NCI-H774 (cell line): ENCODE data around the gene CNOT8.
"Not testable (repeated sequence)": the region's sequence is repeated elsewhere in the genome, so short reads cannot be mapped to it uniquely, and the experiment has no call there.

Source experiments
- DNase-seq: peaks from one replicate; lab custom pipeline; 2025; lab: John Stamatoyannopoulos, UW

The CNOT8 gene

DNA sequence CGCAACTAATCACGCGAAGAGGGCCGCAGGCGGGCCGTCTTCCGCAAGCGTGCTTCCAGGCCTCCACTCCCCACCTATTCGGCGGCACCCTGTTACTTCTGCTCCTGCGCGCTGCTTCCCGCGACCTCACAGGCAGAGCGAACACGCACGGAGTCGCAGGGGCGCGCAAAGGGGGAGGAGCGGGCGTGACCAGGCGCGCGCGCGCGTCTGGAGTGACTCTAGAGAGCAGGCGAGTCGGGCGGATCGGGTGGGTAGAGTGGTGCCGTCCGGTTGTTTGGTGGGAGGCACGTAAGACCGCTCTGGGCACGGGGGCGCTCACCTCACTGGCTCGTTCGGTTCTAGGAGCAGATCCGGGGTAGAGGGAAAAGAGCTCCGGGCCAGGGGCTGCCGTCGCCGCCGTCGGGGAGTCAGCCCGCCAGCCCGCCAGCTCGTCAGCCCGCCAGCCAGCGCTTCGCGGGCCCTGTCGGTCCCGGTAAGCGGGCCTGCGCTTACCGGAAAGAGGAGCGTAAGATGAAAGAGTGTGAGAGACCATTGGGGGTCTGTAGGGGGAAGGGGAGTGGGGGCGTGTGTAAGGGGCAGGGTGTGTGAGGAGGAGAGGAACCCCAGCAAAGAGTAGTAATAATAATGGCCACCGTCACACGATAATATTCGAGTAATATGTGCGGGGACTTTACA is at the start of gene CNOT8:
Gene CNOT8 (plus strand): TSS at position 331 of the 675 bp plus-strand sequence. CDS start 4,652 bp downstream, outside the sequence.
- DNase-seq, result peak; percentile 95

DNA sequence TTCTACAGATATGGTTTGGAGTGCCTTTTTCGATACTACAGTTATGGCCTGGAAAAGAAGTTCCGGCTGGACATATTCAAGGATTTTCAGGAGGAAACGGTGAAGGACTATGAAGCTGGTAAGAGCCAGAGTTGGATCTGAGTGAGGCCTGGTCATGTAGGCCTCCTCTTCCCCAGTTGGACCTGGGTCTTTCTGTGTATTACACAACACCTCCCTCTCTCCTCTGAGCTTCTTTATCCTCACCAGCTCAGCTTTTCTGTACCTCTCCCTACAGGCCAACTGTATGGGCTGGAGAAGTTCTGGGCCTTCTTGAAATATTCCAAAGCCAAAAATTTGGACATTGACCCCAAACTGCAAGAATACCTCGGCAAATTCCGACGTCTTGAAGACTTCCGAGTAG is 47.2 kb upstream of the CNOT8 start:
- no peak for DNase-seq

DNA sequence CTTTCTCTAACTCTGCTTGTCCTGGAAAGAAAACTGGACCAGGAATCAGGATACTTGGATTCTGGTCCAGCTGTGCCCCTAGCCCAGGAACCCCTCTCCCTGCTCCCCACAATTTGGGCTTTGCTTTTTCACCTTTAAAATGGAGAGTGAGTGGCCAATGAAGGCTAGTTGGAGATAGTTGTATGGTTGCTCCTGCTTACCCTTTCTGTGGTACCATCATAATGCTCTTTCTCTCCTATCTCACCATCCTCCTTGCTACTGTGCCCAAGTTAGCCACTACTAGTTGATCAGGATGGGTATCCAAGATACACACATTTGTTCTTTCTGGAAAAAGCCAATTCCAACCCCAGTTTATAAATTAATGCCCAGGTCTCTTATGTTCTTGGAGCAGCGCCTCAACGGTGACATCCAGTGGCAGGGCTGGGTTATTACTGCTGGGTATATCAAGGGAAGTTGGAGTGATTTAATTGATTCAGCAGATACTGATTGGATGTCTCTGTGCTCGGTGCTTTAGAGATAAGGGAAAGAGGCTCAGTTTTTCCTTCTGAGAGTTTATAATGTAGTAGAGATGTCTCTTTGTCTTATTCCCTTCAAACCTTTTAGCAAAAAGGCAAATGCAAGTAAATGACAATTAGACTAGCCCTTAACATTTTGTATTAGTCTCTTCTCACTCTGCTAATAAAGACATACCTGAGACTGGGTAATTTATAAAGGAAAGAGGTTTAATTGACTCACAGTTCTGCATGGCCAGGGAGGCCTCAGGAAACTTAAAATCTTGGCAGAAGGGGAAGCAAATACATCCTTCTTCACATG is 46.6 kb upstream of the CNOT8 start:
- DNase-seq, result peak; percentile 23

DNA sequence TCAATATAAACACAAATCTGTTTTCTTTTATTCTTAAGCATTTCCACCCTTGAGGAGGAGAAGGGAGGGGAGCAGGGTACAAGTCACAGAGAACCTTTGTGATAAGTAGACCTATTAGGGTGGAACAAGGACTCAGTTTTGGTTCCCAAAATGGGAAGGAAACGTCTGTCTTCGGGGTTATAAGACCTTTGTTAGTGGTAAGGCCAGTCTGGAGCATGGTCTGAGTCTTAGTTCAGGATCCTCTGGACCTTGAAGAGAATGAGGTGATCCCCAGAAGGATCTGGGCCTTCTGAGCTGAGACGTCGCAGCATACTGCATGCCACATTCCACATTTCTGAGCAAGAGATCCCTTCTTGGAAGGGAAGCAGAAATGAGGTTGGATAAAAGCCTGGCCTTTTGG is 45.3 kb upstream of the CNOT8 start:
- DNase-seq, result no peak

DNA sequence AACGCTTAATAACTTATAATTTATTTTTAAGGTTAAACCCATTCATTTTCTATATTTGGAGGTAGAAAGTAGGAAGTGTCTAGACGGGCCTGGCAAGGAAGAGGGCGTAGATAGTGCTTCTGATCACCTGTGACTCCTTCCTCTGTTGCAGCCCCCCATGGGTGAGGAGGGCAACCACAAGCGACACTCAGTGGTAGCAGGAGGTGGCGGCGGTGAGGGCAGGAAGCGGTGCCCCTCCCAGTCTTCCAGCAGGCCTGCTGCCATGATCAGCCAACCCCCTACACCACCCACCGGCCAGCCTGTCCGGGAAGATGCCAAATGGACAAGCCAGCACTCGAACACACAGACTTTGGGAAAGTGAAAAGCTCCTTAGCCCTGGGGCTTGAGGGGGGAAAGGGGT is 44.7 kb upstream of the CNOT8 start:
- DNase-seq, result no peak

DNA sequence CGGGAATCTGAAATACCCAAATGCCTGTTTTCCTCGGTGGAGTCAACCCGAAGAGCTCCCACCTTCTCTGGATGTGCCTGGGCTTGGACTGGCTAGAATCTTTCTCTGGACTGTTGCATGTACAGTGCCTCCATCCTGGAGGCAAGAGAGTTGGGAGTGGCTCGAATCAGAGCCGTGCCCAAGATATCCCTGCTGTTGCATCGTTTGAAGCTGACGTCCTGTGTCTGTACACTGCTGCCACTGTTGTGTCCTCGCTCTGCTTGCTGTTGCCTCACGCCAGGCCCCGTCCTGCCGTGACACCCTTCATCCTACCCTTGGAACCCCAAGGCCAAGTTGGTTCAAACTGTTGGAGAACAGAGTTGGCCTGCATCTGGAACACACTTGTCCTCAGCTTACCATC is 43.4 kb upstream of the CNOT8 start:
- no peak for DNase-seq

DNA sequence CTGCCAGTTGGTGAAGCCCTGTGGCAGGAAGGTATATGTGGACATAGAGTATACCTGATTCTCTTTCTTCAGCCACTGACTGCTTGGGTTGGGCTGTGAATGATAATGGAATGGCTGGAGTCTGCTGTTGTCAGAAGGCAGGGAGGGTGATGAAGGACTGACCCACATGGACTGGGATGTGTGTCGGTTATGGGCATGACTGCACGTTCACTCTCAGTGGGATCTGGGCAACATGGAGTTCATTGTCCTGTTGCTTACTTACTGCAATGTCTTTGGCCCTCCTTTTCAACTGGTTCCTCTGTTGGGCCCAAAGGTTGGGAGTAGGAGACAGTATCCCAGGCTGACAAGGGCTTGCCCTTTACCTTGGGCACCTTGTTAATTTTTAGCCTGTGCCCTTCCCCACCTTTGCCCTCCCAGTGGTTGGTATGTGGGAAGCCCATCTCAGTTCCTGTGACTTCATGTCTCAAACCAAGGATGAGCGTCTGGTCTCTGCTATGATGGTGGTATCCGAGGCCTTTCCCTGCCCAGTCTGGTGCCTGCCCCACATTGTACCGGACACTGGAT is 42.7 kb upstream of the CNOT8 start:
- no peak for DNase-seq

DNA sequence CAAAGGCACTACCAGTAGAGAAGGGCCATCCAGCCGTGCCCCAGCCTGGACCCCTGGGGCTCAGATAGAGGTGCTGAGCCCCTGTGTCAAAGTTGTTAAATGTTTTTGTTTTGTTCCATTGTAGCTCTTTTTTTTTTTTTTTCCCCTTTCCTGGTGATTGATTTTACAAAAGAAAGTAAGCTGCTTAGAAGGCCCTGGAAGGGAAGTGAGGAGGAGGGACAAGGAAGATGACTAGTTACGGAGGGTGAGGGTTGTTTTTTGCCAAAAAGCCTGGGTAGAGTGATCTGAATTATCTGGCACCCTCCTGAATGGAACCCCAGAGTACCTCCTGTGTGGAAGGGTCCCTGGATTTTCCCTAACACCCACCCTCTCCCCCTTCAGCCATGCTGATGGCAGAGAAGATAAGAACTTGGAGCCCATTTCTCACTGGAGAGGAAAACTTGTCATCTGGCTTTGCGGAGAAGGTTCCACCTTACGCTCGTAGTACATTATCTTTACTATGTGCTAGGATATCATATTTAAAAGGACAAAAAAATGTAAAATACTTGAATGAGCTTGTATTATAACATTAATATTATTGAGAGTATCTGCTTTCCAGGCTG is 41.4 kb upstream of the CNOT8 start:
- no peak for DNase-seq

DNA sequence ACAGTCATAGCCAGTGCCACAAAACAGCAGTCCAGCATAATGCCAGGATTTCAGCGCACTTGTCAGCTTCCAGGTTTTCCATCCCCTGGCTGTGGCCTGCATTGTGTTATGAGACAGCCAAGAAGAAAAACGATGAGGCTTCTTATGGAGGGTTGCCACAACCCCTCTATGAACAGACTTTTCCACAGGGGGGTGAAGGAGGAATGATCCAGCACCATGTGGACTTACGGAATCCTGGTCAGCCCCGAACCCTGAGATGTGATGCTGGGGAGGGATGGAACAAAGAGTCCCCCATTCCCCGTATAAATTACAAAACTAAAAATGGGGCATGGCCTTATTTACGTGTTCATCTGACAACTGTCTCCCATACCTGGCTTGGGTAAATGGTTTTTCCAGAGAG is 40.6 kb upstream of the CNOT8 start:
- DNase-seq, result no peak

DNA sequence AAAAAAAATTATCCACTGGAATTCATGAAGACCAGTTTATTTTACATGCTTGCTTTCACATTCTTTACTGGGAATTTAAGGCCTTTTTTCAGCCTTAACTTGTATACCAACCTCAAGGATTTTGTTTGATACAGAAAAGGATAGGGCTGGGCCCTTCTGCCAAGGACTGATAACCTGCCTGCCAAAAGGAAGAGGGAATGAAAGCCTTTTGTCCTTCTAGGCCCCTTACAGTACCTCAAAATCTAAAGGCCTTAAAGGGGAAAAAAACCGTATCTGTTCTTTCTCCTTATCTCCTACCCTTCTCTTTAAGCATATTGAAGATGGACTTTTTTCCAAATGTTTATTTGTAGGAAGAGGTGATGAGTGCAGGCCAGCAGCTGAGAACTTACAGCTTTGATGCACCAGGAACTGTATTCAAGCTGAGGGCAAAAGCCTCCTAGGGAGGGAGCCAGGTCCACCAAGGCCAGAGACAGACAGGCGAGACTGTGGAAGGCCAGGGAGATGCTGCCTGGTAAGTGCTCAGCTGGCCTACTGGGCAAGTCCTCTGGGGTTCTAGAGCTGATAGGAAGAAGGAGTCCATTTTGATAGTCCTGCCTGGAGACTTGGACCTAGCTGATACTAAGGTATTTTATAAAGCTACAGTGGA is 39.8 kb upstream of the CNOT8 start:
- no peak for DNase-seq

DNA sequence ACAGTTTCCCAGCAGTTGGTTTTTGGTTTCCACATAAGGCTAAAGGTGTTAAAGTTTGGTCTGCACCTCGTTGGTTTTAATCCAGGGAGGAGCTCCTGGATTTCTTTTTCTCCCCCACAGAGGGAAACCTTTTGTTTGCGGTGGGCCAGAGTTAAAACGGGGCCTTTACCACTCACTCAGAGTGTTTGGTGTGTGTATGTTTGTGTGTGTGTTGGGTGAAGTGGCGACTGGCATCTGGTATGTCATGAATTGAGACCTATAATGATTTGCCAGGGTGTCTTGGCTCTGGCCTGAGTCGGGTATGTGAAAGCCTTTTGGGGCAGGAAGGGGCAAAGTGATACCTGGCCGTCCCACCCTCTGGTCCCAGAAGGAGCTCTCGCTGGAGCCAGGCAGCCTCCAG is 38.9 kb upstream of the CNOT8 start:
- no peak for DNase-seq

DNA sequence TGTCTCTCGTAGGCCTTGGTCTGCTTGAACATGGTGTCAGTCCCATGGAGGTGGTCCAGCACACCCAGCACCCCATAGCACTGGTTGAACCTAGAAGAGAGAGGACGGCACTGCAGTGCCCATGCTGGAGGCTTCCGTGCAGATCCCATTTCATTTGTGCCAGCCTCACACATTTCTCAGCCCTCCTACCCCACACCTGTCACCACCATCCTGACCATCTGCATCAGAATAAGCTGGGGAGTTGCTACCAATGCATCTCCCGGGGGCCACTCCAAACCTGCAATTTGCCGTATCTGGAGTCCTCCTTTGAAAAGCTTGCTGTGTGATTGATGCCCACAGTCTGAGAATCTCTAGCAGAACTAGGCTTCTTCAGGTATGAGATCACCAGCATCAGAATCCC is 38.0 kb upstream of the CNOT8 start:
- no peak for DNase-seq

DNA sequence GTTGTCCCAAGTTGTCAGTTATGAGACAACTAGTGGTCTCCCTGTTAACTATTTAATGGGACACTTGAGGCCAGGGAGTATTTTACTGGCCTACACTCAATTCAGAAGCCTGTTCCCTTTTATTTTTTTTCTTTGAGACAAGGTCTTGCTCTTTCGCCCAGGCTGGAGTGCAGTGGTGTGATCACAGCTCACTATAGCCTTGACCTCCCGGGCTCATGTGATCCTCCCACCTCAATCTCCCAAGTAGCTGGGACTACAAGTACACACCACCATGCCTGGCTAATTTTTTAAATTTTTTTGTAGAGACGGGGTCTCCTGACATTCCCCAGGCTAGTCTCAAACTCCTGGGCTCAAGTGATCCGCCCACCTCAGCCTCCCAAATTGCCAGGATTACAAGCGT is 35.5 kb upstream of the CNOT8 start:
- DNase-seq, result not testable (repeated sequence)

DNA sequence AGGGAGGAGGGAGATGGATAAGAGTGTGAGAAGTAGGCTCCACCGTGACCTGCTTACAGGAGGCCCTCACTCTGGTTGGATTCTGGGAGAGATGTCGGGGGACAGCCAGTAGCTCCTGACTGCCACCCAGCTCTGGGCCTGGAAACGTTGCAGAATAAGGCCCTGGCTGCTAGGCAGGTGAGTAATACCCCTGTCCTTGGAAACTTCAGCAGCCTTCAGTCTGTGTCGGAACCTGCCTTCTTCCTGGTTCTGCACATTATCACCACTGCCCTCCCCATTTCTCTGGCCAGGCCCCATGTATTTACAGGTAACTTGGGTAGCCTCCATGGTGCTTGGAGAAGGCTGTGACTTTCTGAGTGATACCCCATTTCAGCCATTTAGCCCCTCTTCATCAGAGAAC is 34.8 kb upstream of the CNOT8 start:
- no peak for DNase-seq

DNA sequence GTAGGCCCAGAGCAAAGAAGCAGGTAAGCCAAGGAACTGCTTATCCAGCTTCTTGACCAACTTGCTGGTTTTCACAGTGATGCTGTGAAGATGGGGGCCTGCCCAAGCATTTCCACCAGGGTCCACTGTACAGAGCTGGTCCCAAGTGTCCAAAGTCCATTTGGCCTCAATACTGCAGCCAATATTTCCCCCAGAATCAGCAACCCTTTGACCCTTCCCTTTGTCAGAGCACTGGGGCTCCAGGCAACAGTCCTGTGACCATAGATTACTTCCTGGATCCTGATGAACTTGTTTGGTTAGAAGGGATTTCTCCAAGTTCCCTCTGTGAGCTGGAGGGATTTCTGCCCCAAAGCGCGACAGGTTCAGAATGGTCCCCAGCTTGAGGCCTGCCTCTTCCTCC is 34.4 kb upstream of the CNOT8 start:
- no peak for DNase-seq

DNA sequence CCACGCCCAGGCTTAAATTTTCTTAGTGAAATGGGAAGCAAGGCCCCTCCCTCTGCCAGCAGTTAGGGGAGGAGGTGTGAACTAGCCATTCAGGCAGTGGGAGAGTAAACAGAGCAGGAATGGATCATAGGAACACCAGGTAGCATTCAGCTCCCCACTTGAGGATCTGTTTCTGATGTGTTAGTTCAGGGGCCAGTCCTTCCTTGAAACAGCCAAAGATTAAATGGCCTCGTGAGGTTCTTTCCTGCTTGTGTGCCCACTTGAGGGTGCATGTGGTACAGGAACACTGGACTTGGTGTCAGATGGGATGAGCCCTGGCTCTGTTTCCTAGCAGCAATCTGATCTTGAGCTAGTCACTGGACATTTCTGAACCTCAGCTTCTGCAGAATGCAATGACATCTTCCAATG is 29.2 kb upstream of the CNOT8 start:
- peak; percentile 9 for DNase-seq

DNA sequence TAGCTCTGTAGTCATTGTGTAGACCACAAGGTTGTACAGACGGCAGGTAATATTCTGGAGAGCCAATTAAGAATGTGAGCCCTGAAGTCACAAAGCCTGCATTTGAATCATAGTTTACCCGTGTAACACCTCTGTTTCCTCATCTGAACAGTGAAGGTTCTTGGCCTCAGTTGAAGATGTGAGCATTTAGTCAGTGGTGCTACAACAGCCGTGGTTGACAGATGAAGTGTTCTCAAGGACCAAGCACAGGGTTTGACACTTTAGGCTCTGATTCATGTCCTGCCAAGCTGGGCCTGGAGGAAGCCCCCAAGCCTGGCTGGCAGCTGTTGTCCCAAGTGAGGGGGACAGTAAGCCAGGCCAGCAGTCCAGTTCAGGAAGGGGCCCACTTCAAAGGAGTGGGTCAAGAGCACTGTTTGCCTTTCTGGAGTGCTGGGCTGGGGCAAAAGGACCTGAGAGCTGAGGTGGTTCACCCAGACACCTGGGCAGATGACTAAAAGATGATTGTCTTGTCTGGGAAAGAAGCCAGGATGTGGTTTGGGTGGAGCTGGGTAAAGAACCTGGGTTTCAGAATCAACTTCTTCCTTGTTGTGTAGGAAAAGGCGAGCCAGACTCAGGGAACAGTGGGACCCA is 28.7 kb upstream of the CNOT8 start:
- DNase-seq, result no peak

DNA sequence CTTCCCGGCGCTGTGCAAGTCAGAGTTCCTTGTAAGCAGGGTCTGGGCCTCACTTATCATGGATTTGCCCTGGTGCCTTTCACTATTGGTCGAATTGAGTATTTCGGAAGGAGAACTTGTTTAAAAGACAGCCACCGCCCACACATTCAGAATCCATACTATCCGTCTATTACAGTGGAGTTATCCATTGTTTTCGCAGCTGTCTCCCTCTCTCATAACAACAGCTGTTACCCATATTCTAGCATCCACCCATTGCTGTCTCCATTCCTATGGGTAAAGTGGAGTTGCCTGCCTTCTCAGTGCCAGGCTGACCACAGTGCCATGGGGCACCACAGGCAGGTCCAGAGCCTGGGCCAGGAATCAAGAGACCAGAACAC is 28.2 kb upstream of the CNOT8 start:
- no peak for DNase-seq

DNA sequence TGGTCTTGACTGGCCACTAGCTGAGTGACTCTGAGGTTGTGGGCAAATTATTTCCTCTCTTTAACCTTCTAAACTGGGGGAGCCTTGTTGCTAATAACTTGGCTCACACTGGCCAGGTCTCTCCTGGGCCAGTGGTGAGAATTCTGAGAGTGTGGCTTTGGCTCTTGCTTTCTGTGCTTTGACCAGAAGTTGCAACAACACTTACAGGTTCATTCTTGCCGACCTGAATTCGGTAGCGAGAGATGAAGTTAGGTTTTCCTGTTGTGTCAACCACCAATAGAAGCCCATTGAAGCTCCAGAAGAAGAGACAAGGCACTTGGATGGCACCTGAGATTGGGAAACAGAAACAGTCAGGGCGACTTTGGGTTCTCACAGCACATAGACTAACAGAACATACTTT is 27.8 kb upstream of the CNOT8 start:
- no peak for DNase-seq

DNA sequence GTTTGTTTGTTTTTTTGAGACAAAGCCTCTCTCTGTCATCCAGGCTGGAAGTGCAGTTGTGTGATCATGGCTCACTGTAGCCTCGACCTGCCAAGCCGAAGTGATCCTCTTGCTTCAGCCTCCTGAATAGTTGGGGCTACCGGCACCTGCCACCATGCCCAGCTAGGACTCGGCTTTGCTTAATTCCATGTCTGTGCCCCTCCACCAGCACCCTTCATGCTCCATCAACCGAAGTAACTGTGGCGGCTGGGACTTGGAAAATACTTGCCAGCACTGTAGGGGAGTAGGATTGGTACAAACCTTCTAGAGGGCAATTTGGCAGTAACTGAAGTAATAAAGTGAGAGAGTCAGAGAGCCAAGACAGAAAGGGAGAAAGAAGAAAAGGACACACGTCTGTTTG is 27.0 kb upstream of the CNOT8 start:
- no peak for DNase-seq

DNA sequence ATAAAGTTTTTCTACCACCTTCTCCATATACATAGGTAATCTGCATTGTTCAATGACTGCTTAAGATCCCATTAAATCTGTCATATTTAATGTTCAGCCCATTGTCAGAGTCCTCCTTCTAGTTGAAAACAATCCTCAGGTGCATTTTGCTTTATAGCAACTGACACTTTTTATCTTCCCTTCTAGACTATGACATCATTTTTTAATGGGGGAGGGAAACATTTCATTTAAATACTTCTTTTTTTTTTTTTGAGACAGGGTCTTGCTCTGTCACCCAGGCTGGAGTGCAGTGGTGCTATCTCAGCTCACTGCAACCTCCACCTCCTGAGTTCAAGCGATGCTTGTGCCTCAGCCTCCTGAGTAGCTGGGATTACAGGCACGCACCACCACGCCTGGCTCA is 25.6 kb upstream of the CNOT8 start:
- not testable (repeated sequence) for DNase-seq

DNA sequence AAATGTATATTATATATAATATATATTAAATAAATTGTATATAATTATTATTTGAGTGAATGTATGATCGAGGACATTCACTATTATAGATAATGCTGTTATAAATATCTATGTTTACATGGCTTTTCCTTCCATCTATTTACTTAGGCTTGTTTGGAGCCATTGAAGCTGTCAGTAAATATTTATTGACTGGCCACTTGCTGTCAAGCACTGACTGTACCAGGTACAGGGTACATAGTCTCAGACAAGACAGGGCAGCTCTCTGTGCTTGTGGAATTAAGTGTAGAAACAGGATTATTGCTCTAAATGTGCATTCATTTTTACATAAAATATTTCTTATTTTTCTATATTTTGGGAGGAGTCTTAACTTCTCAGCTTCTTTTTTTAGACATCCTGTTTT is 24.4 kb upstream of the CNOT8 start:
- DNase-seq, result peak; percentile 12
